Measurements from ENCODE around the gene PPP1R14C. TPM values are rescaled to one million over a fixed set of nuclear protein-coding genes. Genes with fewer than 3 reads are reported as not detected.

Gene PPP1R14C
- polyA plus RNA-seq, 3 donors: 0.11 TPM; not detected in 2

DNA sequence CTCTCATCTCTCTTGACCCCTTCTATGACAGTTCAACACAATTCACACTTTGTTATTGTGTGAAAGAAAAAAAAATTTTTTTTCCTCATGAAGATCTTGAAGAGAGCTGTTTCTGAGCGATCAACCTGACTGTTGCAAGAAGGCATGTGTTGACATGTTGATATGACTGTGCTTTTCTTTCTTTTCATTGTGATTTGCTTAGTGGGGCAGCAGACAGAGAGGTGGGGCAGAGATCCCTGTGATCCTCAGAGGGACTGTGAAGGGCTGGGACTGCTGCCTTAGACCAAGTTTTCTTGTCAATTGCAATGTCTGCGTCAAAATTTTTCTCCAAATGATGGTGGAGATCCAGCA lies 155.2 kb downstream of the PPP1R14C start:
- no peak for DNase-seq
- Mint-ChIP-seq H3K4me3 (no peak overlapping the region), H3K27ac (no peak overlapping the region), H3K4me1 (peaks cover 4% of the 10 kb centered on the region), H3K36me3 (no peaks in the 10 kb centered on the region), H3K27me3 (ENCODE audit: low read depth in 3 of 3) (peaks cover 5 to 12% (median 11%) of the 10 kb centered on the region in 3 donors), H3K9me3 (peaks cover 15 to 33% (median 22%) of the 10 kb centered on the region in 7 donors)
- intact Hi-C loops (cut with micrococcal nuclease): no loop called here
- peaks cover 19 to 26% of the 10 kb centered on the region in 2 donors for H3K9me3 ChIP-seq (replicated peaks in 1 of 2; ENCODE audit: control insufficient read depth in 1 of 2, insufficient read depth in 1 of 2, low read length in 2 of 2)
- no peaks in the 10 kb centered on the region for H3K36me3 ChIP-seq (replicated peaks in 1 of 2; ENCODE audit: control insufficient read depth in 1 of 2, insufficient read depth in 2 of 2, low read length in 2 of 2)
- no peak overlapping the region for H3K27ac ChIP-seq (ENCODE audit: low read depth in 1 of 2, low read length in 2 of 2)
- no peak overlapping the region for H3K4me2 ChIP-seq (replicated peaks; ENCODE audit: extremely low read depth, low read length, poor library complexity, severe bottlenecking)
- H3K9ac ChIP-seq (ENCODE audit: insufficient read depth, low read length, poor library complexity, severe bottlenecking): no peak overlapping the region
- no peak overlapping the region for H2AFZ ChIP-seq (ENCODE audit: insufficient read depth, low read depth, low read length, poor library complexity, severe bottlenecking)
- no peaks in the 10 kb centered on the region for H3K4me1 ChIP-seq (ENCODE audit: control insufficient read depth in 1 of 2, insufficient read depth in 2 of 2, low read length in 2 of 2)
- TF ChIP-seq, protein P1, sequence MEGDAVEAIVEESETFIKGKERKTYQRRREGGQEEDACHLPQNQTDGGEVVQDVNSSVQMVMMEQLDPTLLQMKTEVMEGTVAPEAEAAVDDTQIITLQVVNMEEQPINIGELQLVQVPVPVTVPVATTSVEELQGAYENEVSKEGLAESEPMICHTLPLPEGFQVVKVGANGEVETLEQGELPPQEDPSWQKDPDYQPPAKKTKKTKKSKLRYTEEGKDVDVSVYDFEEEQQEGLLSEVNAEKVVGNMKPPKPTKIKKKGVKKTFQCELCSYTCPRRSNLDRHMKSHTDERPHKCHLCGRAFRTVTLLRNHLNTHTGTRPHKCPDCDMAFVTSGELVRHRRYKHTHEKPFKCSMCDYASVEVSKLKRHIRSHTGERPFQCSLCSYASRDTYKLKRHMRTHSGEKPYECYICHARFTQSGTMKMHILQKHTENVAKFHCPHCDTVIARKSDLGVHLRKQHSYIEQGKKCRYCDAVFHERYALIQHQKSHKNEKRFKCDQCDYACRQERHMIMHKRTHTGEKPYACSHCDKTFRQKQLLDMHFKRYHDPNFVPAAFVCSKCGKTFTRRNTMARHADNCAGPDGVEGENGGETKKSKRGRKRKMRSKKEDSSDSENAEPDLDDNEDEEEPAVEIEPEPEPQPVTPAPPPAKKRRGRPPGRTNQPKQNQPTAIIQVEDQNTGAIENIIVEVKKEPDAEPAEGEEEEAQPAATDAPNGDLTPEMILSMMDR (IDR thresholded peaks at IDR 0.05): no peak
- WGBS (ENCODE audit: insufficient coverage): 100% methylated on average over 1 of the region's 2 CpGs
- peaks cover 0 to 1% of the 10 kb centered on the region in 2 donors for H3K27me3 ChIP-seq (ENCODE audit: control insufficient read depth in 2 of 2, insufficient read depth in 2 of 2, low read length in 2 of 2)
- H3K4me3 ChIP-seq (replicated peaks in 1 of 3; ENCODE audit: low read depth in 2 of 3, low read length in 3 of 3): no peak overlapping the region
- H4K20me1 ChIP-seq (ENCODE audit: insufficient read depth, low read length): no peaks in the 10 kb centered on the region
- H3K79me2 ChIP-seq (ENCODE audit: insufficient read depth, low read length): no peaks in the 10 kb centered on the region

DNA sequence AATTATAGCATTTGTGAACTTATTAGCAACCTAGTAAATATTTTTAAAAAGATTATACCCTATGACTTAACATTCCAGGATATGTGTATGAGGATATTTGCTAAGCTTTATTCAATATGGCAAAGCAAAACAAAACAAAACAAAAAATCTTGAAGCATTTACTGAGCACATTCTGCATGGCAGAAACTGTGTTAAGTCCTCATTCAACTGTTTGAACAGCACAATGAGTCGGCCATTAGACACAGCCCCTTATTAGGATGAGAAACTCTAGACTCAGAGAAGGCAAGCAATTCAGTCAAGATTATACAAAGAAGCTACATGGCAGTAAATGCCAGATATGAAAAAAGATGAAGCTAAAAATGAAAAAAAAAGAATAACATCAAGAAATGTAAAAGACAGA lies 155.8 kb downstream of the PPP1R14C start:
- H3K27me3 ChIP-seq (ENCODE audit: control insufficient read depth in 2 of 2, insufficient read depth in 2 of 2, low read length in 2 of 2): no peaks in the 10 kb centered on the region
- peaks cover 15 to 33% (median 22%) of the 10 kb centered on the region in 7 donors for H3K9me3 Mint-ChIP-seq
- H3K4me1 Mint-ChIP-seq: no peaks in the 10 kb centered on the region
- WGBS (ENCODE audit: insufficient coverage): no CpG with 5 or more reads among the region's 1 CpG
- peaks cover 5 to 12% (median 12%) of the 10 kb centered on the region in 3 donors for H3K27me3 Mint-ChIP-seq (ENCODE audit: low read depth in 3 of 3)
- DNase-seq: no peak
- H3K4me2 ChIP-seq (replicated peaks; ENCODE audit: extremely low read depth, low read length, poor library complexity, severe bottlenecking): no peak overlapping the region
- peaks cover 19 to 26% of the 10 kb centered on the region in 2 donors for H3K9me3 ChIP-seq (replicated peaks in 1 of 2; ENCODE audit: control insufficient read depth in 1 of 2, insufficient read depth in 1 of 2, low read length in 2 of 2)
- no peak overlapping the region for H3K27ac ChIP-seq (ENCODE audit: low read depth in 1 of 2, low read length in 2 of 2)
- no peak overlapping the region for H3K4me3 ChIP-seq (replicated peaks in 1 of 3; ENCODE audit: low read depth in 2 of 3, low read length in 3 of 3)
- H3K4me1 ChIP-seq (ENCODE audit: control insufficient read depth in 1 of 2, insufficient read depth in 2 of 2, low read length in 2 of 2): no peaks in the 10 kb centered on the region
- H3K4me3 Mint-ChIP-seq: no peak overlapping the region
- TF ChIP-seq, protein P1 (IDR thresholded peaks at IDR 0.05): no peak
- no peaks in the 10 kb centered on the region for H3K36me3 ChIP-seq (replicated peaks in 1 of 2; ENCODE audit: control insufficient read depth in 1 of 2, insufficient read depth in 2 of 2, low read length in 2 of 2)
- H3K27ac Mint-ChIP-seq: no peak overlapping the region
- H4K20me1 ChIP-seq (ENCODE audit: insufficient read depth, low read length): no peaks in the 10 kb centered on the region
- no peaks in the 10 kb centered on the region for H3K79me2 ChIP-seq (ENCODE audit: insufficient read depth, low read length)
- no peak overlapping the region for H3K9ac ChIP-seq (ENCODE audit: insufficient read depth, low read length, poor library complexity, severe bottlenecking)
- H2AFZ ChIP-seq (ENCODE audit: insufficient read depth, low read depth, low read length, poor library complexity, severe bottlenecking): no peak overlapping the region
- intact Hi-C loops (cut with micrococcal nuclease): no loop called here
- H3K36me3 Mint-ChIP-seq: no peaks in the 10 kb centered on the region

Small RNAs within 50 kb of the gene (small RNA-seq; reads per million reads assigned to genes)
- not detected for gene RF01210 (ENCODE audit: insufficient read length, low read depth)

Other genes starting within 250 kb of the PPP1R14C start
- not detected for gene RAET1E, start 244.9 kb upstream of the PPP1R14C start, polyA plus RNA-seq
- gene RAET1G, start 219.9 kb upstream of the PPP1R14C start, polyA plus RNA-seq: not detected
- under 1 TPM in 2 of 3 donors, not detected in 1; 0.31 to 0.49 TPM for gene ULBP2, start 201.0 kb upstream of the PPP1R14C start, polyA plus RNA-seq
- gene ULBP1, start 179.1 kb upstream of the PPP1R14C start, polyA plus RNA-seq: under 1 TPM; 0.06 to 0.79 (median 0.09) TPM
- not detected for gene RAET1L, start 117.5 kb upstream of the PPP1R14C start, polyA plus RNA-seq
- under 1 TPM in 1 of 3 donors, not detected in 2; 0.08 TPM for gene ULBP3, start 73.9 kb upstream of the PPP1R14C start, polyA plus RNA-seq
- gene IYD, start 226.0 kb downstream of the PPP1R14C start, polyA plus RNA-seq: not detected